Bone marrow (tissue), 2 donors: ENCODE results near the gene FBL.

Source experiments
- DNase-seq, 2 donors: peaks; one replicate each; lab custom pipeline; 2025; lab: John Stamatoyannopoulos, UW

Gene FBL

DNA sequence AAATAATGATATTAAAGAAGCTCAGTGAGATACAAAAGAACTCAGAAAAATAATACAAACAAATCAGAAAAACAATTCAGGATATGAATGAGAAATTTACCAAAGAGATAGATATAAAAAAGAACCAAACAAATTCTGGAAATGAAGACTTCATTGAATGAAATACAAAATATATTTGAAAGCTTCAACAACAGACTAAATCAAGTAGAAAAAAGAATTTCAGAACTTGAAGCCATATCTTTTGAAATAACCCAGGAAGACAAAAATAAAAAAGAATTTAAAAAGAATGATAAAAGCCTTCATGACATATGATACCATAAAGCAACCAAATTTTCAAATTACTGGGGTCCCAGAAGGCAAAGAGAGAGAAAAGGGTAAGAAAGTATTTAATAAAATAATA is 57.9 kb downstream of the FBL start:
- DNase-seq: no peak
